Left renal pelvis (tissue), 4 donors: ENCODE results near the gene SLC38A1. TPM values are rescaled to one million over a fixed set of nuclear protein-coding genes. Genes with fewer than 3 reads are reported as not detected.
"Not testable (repeated sequence)": the region's sequence is repeated elsewhere in the genome, so short reads cannot be mapped to it uniquely, and the experiment has no call there.

Source experiments
- DNase-seq, 4 donors: peaks; one replicate each; pipeline ENCODE4 v3.0.0-alpha.2; 2013; ENCODE audit warnings: low read depth in 4 of 4, low spot score in 3 of 4
- polyA plus RNA-seq, 4 donors: library from polyadenylated mRNA; unstranded; fragments of 120-200 nt; gene quantifications; one replicate each; pipeline ENCODE4 v1.2.1, GENCODE V29; 2013; ENCODE audit not compliant: insufficient read length in 4 of 4

SLC38A1 gene
- polyA plus RNA-seq, 4 donors = 12.6 to 71.0 (median 66.8) TPM

DNA sequence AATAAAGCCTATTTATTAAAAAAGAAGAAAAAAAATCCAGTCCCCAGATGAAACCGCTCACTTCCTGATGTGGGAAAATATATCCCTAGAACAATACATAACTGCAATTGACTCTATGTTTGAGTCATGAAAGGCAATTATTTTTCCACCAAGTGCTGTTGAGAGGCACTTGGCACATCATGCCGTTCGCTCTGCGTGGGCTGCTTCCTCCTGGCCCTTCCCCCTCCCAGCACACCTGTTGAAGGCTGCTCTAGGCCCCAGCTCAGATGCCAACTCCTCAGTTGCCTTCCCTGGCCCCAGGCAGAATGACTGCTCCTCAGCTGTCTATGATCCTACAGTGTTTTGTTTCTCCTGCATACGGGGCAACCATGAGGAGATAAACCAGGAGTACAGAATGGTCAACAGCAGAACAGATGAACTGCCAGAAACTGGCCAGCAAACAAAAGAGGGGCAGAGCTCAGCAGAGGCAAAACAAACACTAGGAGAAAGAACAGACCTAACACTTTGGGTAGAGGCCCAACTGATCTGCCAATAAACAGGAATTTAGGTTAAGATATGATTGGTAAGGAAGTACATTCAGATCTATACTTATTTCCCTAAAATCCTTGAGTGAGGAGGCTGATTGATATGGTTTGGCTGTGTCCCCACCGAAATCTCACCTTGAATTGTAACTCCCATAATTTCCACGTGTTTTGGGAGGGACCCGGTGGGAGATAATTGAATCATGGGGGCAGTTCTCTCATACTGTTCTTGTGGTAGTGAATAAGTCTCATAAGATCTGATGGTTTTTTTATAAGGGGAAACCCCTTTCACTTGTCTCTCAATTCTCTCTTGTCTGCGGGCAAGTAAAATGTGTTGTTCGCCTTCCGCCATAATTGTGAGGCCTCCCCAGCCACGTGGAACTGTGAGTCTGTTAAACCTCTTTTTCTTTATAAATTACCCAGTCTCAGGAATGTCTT is 58.6 kb downstream of the SLC38A1 start:
- DNase-seq = no peak

DNA sequence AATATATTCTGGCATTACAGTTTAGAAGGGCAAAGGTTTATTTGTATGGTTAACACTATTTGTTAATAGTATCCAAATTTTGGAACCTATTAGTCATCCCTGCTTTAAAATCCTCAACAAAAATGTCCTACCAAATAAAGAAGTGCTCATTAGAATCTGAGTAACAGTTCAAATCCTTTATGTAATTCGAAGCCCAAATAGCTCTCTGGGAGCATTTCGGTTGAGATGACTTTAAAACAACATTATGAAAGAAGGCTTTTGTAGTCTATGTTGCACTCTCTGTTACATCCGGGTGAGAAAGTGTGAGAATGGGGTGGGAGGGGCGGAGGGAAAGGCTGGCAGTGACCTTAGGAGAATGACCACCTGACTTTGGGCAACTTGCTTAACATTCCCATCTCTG is 59.7 kb downstream of the SLC38A1 start:
- DNase-seq = no peak

DNA sequence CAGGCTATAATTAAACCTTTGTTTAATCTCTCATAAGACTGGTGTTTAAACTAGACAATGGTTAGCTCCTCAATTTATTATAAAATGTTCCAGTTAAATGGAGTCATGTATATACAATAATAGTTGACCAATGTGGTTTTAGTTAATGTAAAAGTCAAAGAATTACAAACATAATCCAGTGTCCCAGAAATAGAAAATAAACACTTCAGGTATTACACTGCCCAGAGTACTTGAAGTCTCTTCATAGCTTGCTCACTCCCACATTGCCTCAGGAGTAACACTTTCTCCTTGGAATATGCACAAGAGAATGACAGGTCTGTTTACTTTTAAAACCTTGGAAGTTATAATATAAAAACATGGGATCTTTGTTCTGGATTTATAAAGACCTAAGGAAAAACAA is 60.5 kb downstream of the SLC38A1 start:
- no peak for DNase-seq

GRCh38 chr12:46207644-46208043 is 61.2 kb downstream of the SLC38A1 start:
- DNase-seq = no peak

DNA sequence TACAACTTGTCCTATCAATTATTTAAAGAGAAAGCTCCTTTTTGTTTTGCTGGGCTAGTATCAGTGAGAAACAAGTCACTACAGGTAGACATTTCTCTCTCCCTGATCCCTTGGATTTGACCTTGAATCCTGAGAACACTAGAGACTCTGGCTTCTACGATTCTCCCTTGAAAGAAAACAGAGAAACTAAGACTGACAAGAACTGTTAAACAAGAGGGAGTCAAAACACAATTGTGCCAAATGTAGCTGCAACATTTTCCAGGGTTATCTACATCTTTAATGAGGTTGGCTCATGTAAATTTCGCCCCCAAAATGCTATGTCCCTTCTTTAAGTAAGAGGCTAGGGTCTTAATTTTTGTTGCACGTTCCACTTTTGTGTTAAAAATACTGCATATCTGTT is 62.4 kb downstream of the SLC38A1 start:
- no peak for DNase-seq

DNA sequence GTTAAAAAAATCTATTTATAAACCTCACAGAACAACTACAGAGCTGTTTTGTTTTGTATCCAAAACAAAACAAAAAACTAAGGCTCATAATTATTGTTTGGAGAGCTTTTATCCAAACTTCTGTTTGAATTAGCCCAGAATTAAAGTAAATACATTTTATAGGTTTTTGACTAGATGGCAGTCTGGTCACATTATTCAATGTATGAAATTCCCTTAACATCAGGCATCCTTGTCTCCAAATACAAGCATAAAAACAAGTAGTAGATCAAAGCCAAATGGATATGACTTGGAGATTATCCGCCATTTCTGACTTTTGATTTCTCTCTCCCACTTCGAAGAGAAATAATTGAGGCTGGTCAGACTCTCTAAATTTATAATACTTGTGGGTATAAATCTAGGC is 63.5 kb downstream of the SLC38A1 start:
- DNase-seq = no peak

- no peak for DNase-seq
Observed at GRCh38 chr12:46201284-46201789, 67.5 kb downstream of the SLC38A1 start.

DNA sequence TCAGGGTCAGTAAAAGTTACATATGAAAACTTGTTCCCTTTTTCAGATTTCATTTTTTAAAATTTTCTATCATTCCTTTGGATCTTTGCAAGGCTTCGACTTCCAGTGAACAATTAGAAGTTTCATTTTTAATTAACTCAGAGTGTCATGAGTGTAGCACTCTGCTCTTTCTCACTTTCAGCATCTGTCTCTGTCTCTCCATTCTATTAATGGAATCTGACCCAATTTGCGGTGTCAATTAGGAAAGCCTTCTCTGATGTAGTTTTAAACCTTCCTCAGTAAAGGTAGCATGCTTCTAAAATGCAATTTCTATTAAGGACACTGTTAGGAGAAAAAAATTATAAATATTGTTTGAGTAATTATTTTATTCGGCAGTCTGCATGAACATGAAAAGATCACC is 68.3 kb downstream of the SLC38A1 start:
- DNase-seq = no peak

DNA sequence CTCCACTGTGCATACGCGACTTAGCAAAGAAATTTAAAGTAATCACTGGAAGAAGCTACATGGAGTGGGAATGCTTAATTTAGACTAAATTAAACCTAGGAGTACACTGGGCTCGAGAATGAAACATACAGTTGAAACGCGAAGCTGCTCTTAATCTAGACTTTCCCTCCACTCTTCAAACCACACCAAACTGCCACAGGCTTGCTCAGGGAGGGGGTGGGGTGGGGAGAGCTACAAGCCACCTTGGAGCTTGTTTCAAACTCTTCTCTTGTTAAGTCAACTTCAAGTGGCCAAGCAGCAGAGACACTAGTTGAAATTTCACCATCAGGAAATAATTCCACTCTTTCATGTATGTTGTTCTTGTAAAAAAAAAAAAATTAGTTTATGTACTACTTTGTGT is 69.9 kb downstream of the SLC38A1 start:
- no peak for DNase-seq

GRCh38 chr12:46197883-46198282 is 71.0 kb downstream of the SLC38A1 start:
- DNase-seq = no peak

DNA sequence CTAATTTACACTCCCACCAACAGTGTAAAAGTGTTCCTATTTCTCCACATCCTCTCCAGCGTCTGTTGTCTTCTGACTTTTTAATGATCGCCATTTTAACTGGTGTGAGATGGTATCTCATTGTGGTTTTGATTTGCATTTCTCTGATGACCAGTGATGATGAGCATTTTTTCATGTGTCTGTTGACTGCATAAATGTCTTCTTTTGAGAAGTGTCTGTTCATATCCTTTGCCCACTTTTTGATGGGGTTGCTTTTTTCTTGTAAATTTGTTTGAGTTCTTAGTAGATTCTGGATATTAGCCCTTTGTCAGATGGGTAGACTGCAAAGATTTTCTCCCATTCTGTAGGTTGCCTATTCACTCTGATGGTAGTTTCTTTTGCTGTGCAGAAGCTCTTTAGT is 78.3 kb downstream of the SLC38A1 start:
- not testable (repeated sequence) for DNase-seq

GRCh38 chr12:46188170-46188569 is 80.7 kb downstream of the SLC38A1 start:
- DNase-seq = no peak

GRCh38 chr12:46187023-46187422 is 81.8 kb downstream of the SLC38A1 start:
- DNase-seq = no peak

DNA sequence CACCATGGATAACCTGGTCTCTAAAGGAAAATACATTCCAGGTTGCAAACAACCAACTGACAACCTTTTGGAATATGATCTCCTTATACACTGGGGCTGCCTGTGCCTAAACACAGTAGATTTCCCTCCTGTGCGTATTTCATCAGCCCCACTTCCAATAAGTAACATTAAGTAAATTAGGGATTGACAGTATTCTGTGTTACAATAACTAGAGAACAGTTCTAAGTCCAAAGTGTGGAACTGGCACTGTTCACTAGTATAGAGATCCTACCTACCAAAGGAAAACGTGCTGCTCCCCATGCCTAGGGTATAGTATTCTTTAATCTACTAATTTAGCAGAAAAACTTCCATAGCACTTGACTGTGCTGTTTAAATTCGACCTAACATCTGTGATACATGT is 82.8 kb downstream of the SLC38A1 start:
- DNase-seq = no peak

DNA sequence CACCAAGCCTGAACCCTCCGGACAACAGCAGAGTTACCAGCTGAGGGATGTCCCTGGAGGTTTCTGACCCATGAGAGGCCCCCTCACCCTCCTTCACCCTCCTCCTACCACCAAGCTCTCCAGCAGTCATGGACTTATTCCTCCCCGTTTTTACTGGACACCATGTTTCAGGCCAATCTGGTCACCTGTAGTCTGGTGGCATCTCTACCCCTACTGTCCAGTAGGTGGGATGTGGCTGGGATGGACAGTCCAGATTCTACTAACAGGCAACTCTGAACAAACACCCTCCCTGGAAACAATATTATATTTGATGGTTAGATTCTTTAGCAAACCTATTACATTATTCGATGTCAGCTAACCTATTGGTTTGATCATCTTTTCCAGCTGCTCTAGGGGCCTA is 83.2 kb downstream of the SLC38A1 start:
- no peak for DNase-seq

DNA sequence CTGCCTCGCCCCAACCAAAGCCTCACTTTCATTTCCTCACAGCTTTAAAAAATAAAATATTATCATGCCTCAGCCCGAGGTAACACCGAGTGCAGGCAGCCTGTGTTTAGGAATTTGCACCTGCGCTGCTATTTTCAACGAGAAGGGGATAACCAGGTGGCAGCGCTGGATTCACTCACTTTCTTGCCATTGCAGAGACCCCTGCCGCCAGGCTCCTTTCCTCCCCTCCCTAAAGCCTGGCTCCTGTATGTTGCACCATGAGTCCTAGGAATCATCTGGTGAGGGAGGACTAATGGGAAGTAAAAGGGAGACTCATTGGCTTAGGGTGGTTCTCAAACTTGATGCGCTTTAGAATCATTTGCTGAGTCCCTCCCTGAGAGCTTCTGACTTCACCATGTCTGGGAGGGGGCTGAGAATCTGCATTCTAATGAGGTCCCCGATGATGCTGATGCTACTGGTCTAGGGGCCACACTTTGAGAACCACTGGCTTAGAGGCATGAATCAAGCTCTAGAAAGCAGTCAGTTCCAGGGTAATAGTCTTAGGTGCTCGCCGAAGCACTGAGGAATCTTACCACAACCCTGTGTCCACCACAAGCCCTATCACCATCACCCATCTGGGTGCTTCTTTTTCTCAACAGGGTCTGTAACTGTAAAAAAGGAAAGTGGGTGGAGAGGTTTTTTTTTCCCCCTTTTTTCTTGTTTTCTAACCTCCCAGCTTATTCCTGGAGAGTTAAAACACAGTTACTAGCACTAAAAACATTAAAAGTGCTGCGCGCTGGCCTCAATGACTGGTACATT is 83.8 kb downstream of the SLC38A1 start:
- no peak for DNase-seq

DNA sequence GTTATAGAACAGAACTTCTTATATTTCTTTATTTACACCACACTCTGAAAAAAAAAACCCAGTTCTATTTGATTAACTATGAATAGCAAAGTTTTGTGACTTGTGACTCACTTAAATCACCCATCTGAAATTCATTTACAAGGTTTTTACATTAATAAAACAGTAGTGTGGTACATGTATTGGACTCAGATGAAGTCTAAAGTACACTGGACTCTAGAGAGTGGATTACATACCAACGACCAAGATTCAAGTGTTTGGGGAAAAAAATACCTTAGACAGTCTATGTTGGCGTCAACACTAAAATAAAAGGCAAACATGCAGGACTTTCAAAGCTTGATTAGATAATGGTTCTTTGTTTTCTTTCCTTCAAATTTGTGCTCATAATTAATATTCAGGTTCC is 85.7 kb downstream of the SLC38A1 start:
- DNase-seq = no peak

- DNase-seq = no peak
Observed at GRCh38 chr12:46181465-46181864, 87.4 kb downstream of the SLC38A1 start.

- DNase-seq = no peak
Observed at GRCh38 chr12:46179693-46180452, 89.0 kb downstream of the SLC38A1 start.

- no peak for DNase-seq
Observed at GRCh38 chr12:46177837-46178608, 90.8 kb downstream of the SLC38A1 start.
